HG03025 (cell line): ENCODE results near the gene ALDH9A1.
"Not testable (repeated sequence)": the region's sequence is repeated elsewhere in the genome, so short reads cannot be mapped to it uniquely, and the experiment has no call there.

Experiments used
- ATAC-seq: cut with Tn5 transposase; IDR thresholded peaks from one replicate; pipeline ENCODE4 v1.9.1; 2021; ENCODE audit warnings: mild to moderate bottlenecking, moderate library complexity; ENCODE audit not compliant: unreplicated experiment, low FRiP score

Gene ALDH9A1

GRCh38 chr1:165697881-165698760 is at the start of gene ALDH9A1:
ALDH9A1 (minus strand) TSS chr1:165698562; CDS start chr1:165698558, 4 bp downstream.
- ATAC-seq, result peak; percentile 92

DNA sequence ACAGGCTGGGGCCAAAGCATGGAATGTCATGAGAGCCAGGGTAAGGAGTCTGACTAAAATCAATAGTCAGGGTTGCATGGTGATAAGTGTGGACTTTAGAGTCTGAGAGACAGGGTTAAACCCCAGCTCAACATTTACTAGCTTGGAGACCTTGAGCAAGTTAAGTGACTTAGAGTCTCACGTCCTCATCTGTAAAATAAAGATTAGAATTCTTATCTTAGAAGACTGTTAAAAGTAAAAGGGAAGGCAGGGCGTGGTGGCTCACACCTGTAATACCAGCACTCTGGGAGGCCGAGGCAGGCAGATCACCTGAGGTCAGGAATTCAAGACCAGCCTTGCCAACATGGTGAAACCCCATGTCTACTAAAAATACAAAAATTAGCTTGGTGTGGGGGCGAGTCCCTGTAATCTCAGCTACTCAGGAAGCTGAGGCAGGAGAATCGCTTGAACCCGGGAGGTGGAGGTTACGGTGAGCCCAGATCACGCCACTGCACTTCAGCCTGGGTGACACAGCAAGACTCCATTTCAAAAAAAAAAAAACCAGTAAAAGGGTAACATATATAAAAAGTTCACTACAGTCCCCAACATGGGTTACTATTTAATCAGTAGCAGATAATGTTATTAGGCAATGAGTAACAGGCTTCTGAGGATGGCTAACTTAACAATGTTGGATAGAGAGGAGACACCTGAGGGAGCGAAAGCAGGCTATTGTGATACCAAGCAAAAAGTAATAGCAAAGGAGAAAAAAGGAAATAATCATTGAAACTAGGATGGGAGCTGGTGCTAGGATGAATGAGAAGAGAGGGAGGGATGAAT is 49.5 kb upstream of the ALDH9A1 start:
- ATAC-seq, result no peak

DNA sequence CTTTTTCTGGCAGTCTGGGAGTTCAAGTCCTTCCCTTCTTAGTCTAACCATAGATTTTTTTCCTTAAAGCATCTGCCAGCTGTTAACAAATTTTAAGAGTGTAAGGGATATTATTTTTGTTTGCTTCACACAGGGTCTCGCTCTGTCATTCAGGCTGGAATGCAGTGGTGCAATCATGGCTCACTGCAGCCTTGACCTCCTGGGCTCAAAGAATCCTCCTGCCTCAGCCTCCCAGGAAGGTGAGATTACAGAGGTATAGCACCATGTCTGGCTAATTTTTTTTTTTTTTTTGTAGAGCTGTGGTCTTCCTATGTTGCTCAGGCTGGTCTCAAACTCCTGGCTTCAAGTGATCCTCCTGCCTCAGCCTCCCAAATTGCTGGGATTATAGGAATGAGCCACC is 46.6 kb upstream of the ALDH9A1 start:
- not testable (repeated sequence) for ATAC-seq

DNA sequence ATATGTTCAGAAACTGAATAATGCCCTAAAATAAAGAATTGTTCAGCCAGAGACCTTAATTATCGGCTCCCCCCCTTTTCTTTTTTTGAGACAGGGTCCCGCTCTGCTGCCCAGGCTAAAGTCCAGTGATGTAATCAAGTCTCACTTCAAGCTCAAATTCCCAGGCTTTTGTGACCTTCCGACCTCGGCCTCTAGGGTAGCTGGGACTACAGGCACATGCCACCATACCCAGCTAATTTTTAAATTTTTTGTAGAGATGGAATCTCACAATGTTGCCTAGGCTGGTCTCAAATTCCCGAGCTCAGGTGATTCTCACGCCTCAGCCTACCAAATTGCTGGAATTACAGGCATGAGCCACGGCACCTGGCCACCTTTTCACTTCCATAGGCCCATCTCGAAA is 43.8 kb upstream of the ALDH9A1 start:
- ATAC-seq, result no peak

- peak; percentile 99 for ATAC-seq
Observed at GRCh38 chr1:165738794-165739193, 40.4 kb upstream of the ALDH9A1 start.

DNA sequence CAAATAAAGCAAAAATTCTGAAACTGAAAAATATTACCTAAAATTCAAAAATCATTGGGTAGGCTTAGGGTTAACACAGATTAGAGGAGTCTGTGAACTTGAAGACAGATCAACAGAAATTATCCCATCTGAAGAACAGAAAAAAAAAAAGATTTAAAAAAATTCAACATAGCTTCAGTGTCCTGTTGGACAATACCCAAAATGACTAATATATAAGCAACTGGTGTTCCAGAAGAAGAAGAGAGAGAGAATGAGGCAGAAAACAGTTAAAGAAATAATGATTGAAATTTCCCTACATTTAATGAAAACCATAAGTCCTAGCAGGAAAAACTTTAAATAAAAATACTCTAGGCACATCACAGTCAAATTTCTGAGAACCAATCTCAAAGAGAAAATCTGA is 38.8 kb upstream of the ALDH9A1 start:
- no peak for ATAC-seq

DNA sequence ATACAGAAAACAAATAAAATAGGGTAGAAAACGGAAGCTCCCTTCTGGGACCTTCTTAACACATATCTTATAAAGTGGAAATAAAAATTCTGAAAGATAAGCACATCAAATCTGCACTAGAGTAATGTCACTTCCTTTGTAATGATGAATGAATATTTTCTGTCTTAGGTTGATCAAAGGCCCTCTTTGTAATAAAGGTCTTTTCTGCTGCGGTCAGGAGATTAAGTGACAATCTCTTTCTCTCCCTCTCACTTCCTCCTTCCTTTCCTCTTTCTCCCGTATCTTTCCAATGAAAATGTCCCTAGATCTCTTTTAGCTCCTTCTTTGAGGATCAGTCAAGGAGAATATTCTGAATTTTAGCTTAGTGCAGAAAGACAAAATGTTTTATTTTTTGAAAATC is 36.5 kb upstream of the ALDH9A1 start:
- no peak for ATAC-seq

GRCh38 chr1:165726841-165727240 is 28.5 kb upstream of the ALDH9A1 start:
- no peak for ATAC-seq

GRCh38 chr1:165726169-165726568 is 27.8 kb upstream of the ALDH9A1 start:
- no peak for ATAC-seq

- no peak for ATAC-seq
Observed at GRCh38 chr1:165717918-165718515, 19.7 kb upstream of the ALDH9A1 start.

DNA sequence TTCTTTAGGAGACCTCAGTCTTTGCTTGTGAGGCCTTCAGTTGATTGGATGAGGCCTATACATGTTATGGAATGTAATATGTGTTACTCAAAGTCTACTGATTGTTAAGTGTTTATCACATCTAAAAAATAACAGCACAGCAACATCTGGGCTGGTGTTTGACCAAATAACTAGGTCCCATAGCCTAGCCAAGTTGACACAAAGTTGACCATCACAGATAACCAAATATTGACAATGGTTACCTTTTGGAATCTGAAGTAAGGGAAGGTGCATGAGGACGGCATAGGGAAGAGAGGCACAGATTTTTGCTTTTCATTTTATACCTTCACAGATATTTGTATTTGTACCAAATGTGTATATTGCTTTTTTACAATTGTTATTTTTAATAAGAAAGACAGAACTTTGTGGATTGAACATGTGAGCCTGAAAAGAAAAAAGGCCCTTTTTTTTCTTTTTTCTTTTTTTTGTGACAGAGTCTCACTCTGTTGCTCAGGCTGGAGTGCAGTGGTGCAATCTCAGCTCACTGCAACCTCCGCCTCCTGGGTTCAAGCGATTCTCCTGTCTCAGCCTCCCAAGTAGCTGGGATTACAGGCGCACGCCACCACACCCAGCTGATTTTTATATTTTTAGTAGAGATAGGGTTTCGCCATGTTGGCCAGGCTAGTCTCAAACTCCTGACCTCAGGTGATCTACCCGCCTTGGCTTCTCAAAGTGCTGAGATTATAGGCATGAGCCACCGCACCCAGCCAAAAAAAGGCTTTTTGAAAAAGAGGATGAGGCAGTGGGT is 18.1 kb upstream of the ALDH9A1 start:
- not testable (repeated sequence) for ATAC-seq

GRCh38 chr1:165712764-165713163 is 14.4 kb upstream of the ALDH9A1 start:
- no peak for ATAC-seq

GRCh38 chr1:165707984-165708706 is 9.8 kb upstream of the ALDH9A1 start:
- no peak for ATAC-seq

DNA sequence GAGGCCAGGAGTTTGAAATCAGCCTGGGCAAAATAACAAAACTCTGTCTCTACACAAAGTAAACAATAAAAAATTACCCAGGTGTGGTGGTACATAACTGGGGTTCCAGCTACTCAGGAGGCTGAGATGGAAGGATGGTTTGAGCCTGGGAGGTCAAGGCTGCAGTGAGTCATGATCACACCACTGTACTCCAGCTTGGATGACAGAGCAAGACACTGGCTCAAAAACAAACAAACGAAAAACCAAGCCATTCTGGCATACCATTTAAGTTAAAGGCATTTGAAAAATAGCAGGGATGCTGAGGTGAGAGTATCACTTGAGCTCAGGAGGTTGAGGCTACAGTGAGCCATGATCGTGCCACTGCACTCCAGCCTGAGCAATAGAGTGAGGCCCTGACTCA is 5.3 kb upstream of the ALDH9A1 start:
- no peak for ATAC-seq

DNA sequence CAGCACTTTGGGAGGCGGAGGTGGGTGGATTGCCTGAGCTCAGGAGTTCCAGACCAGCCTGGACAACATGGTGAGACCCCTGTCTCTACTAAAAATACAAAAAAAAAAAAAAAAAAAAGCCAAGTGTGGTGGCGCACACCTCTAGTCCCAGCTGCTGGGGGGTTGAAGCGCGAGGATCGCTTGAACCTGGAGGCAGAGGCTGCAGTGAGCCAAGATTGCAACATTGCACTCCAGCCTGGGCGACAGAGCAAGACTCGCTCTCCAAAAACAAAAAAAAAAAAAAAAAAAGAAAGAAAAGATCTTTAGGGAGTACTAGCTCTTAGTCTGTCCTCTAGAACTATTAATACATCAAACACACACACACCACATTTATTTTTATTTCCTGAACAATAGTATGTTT is 3.6 kb upstream of the ALDH9A1 start:
- ATAC-seq, result not testable (repeated sequence)

- no peak for ATAC-seq
Observed at GRCh38 chr1:165699577-165699976, 1.2 kb upstream of the ALDH9A1 start.

DNA sequence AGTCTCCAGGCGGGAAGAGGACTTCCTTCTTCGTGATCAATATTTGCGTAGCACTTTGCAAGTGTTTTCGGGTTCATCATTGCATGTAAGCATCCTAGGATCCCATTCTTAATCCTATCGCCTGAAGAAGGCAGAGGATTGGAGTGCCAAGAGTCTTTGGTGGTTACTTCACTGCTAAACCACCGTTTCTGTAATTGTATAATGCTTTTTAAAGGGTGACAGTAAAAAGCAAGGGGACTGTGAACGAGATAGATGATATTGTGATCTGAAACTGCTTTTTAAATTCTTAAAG is 345 bp upstream of the ALDH9A1 start:
- no peak for ATAC-seq

GRCh38 chr1:165697491-165697880 is 876 bp downstream of the ALDH9A1 start:
- no peak for ATAC-seq

GRCh38 chr1:165696625-165697100 is 1.7 kb downstream of the ALDH9A1 start:
- no peak for ATAC-seq

DNA sequence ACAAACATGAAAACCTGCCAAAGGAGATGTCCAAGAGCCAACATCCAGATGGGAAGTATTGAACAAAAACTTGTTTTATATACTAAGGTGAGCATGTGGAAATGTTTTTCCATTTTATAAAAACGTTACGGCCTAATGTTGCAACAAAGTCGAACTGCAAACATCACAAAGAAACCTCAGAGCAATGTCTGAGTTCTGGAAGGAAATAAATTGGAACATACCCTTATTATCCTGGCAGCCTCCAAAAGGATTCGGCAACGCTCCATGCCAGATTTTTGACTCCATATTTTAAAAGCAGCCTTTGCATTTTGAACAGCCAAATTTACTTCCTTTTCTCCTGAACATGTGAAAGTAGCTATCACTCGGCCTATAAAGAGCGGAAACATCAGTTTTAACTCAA is 3.3 kb downstream of the ALDH9A1 start:
- no peak for ATAC-seq
